Neural cell (in vitro differentiated cells): ENCODE data around the gene SUCO. TPM values are rescaled to one million over a fixed set of nuclear protein-coding genes. Genes with fewer than 3 reads are reported as not detected.

ENCODE experiments used
- H2AFZ ChIP-seq: fragments of 200-600, 300-800 bp; sonication (generic), shearing (Covaris generic); 2 replicates; pipeline ENCODE4 v1.6.0; 2014; ENCODE audit warnings: low read depth, mild to moderate bottlenecking, antibody characterized with exemption, low read length, moderate library complexity
- H3F3A ChIP-seq: fragments of 200-600 bp; shearing (Covaris generic); 2 replicates; pipeline ENCODE4 v1.6.1; 2016; ENCODE audit warnings: mild to moderate bottlenecking, moderate library complexity, mixed read lengths, antibody characterized with exemption, low read length; ENCODE audit not compliant: insufficient read depth, poor library complexity, severe bottlenecking
- H3K27ac ChIP-seq: fragments of 200-600, 300-800 bp; sonication (generic), shearing (Covaris generic); 2 replicates; pipeline ENCODE4 v1.5.1; 2014; ENCODE audit warnings: mild to moderate bottlenecking, low read length, moderate library complexity
- H3K27me3 ChIP-seq: fragments of 300-800, 200-600 bp; sonication (generic), shearing (Covaris generic); 2 replicates; pipeline ENCODE4 v1.6.0; 2014; ENCODE audit warnings: mild to moderate bottlenecking, low read depth, low read length, moderate library complexity; ENCODE audit not compliant: insufficient read depth
- H3K36me3 ChIP-seq: fragments of 300-800, 200-600 bp; sonication (generic), shearing (Covaris generic); 2 replicates; pipeline ENCODE4 v1.5.1; 2014; ENCODE audit warnings: mild to moderate bottlenecking, antibody characterized with exemption, low read length, moderate library complexity; ENCODE audit not compliant: insufficient read depth
- H3K4me2 ChIP-seq: fragments of 300-800, 200-600 bp; sonication (generic), shearing (Covaris generic); 2 replicates; pipeline ENCODE4 v1.6.0; 2014; ENCODE audit warnings: mild to moderate bottlenecking, low read length
- H3K4me3 ChIP-seq: fragments of 300-800, 200-600 bp; sonication (generic), shearing (Covaris generic); 2 replicates; pipeline ENCODE4 v1.5.1; 2014; ENCODE audit warnings: mild to moderate bottlenecking, low read length, moderate library complexity
- H3K79me2 ChIP-seq: fragments of 200-600 bp; shearing (Covaris generic); replicated peaks from 2 replicates; pipeline ENCODE4 v1.6.0; 2014; ENCODE audit warnings: mild to moderate bottlenecking, low read length, moderate library complexity; ENCODE audit not compliant: insufficient read depth
- H3K9ac ChIP-seq: fragments of 300-800, 200-600 bp; sonication (generic), shearing (Covaris generic); 2 replicates; pipeline ENCODE4 v1.6.1; 2016; ENCODE audit warnings: mild to moderate bottlenecking, low read length, mixed read lengths
- H3K9me2 ChIP-seq: fragments of 200-600 bp; shearing (Covaris generic); 2 replicates; pipeline ENCODE4 v1.6.1; 2016; ENCODE audit warnings: mild to moderate bottlenecking, low read length, mixed read lengths; ENCODE audit not compliant: insufficient read depth
- H3K9me3 ChIP-seq: fragments of 200-600, 300-800 bp; sonication (generic), shearing (Covaris generic); 2 replicates; pipeline ENCODE4 v1.6.1; 2016; ENCODE audit warnings: mild to moderate bottlenecking, mixed run types, low read length, moderate library complexity, mixed read lengths
- H4K20me1 ChIP-seq: fragments of 200-600 bp; shearing (Covaris generic); 2 replicates; pipeline ENCODE4 v1.6.1; 2016; ENCODE audit warnings: mild to moderate bottlenecking, mixed run types; ENCODE audit not compliant: insufficient read depth
- CTCF ChIP-seq: fragments of 450-650 bp; IDR thresholded peaks from 2 replicates; pipeline ENCODE4 v1.5.1; 2014; ENCODE audit warnings: antibody characterized with exemption, mild to moderate bottlenecking, moderate library complexity; ENCODE audit not compliant: poor library complexity, severe bottlenecking
- EP300 ChIP-seq: fragments of 450-650 bp; conservative IDR thresholded peaks from 2 replicates; pipeline ENCODE4 v1.6.1; 2014; ENCODE audit warnings: antibody characterized with exemption, mild to moderate bottlenecking, moderate library complexity; ENCODE audit not compliant: poor library complexity, severe bottlenecking
- EZH2 ChIP-seq: fragments of 200-600, 300-800 bp; shearing (Covaris generic), sonication (generic); IDR thresholded peaks from 2 replicates; pipeline ENCODE4 v1.6.1; 2014; ENCODE audit warnings: antibody characterized with exemption, low read length, borderline replicate concordance, mild to moderate bottlenecking; ENCODE audit not compliant: insufficient read depth, poor library complexity, severe bottlenecking
- MXI1 ChIP-seq: fragments of 450-650 bp; conservative IDR thresholded peaks from 2 replicates; pipeline ENCODE4 v1.6.1; 2014; ENCODE audit warnings: antibody characterized with exemption, mild to moderate bottlenecking; ENCODE audit not compliant: poor library complexity, severe bottlenecking
- POLR2AphosphoS5 ChIP-seq: IDR thresholded peaks from 2 replicates; pipeline ENCODE4 v1.6.1; 2012
- RAD21 ChIP-seq: fragments of 450-650 bp; conservative IDR thresholded peaks from 2 replicates; pipeline ENCODE4 v1.6.1; 2014; ENCODE audit warnings: antibody characterized with exemption, mild to moderate bottlenecking, moderate library complexity
- REST ChIP-seq: IDR thresholded peaks from 2 replicates; pipeline ENCODE4 v1.6.1; 2012; ENCODE audit warnings: borderline replicate concordance
- SMC3 ChIP-seq: fragments of 450-650 bp; conservative IDR thresholded peaks from 2 replicates; pipeline ENCODE4 v1.6.1; 2014; ENCODE audit warnings: antibody characterized with exemption, mild to moderate bottlenecking, moderate library complexity; ENCODE audit not compliant: poor library complexity
- TAF1 ChIP-seq: IDR thresholded peaks from 2 replicates; pipeline ENCODE4 v1.6.1; 2012; ENCODE audit warnings: low read depth
- polyA plus RNA-seq: library from polyadenylated mRNA; depleted of rRNA; stranded (reverse); fragments of >200 nt; gene quantifications from 2 replicates; pipeline ENCODE4 v1.2.3, GENCODE V29; 2014

SUCO gene
- polyA plus RNA-seq, 1 donor from 2014 or later: 43.4 TPM

- H3K9me2 ChIP-seq: no peaks in the 10 kb centered on the region
- H2AFZ ChIP-seq: no peak overlapping the region
- no peak overlapping the region for H3K9ac ChIP-seq
- no peaks in the 10 kb centered on the region for H3K27me3 ChIP-seq
- no peak overlapping the region for H3K27ac ChIP-seq
- H3K9me3 ChIP-seq: no peaks in the 10 kb centered on the region
- H3K79me2 ChIP-seq: no peaks in the 10 kb centered on the region
- no peaks in the 10 kb centered on the region for H4K20me1 ChIP-seq
- no peak for TF ChIP-seq CTCF
- TF ChIP-seq POLR2AphosphoS5: no peak
- TF ChIP-seq RAD21: no peak
- no peak for TF ChIP-seq TAF1
- TF ChIP-seq SMC3: no peak
- TF ChIP-seq MXI1: no peak
- TF ChIP-seq EP300: no peak
- TF ChIP-seq EZH2: no peak
- no peak for TF ChIP-seq REST
- no peak overlapping the region for H3K4me3 ChIP-seq
- H3K4me2 ChIP-seq: no peak overlapping the region
- H3K36me3 ChIP-seq: no peaks in the 10 kb centered on the region
- no peaks in the 10 kb centered on the region for H3F3A ChIP-seq
Observed at GRCh38 chr1:172638249-172638648, 105.3 kb downstream of the SUCO start.

GRCh38 chr1:172638885-172639831, 106.2 kb downstream of the SUCO start:
- Histone ChIP-seq H3K9me2 (no peaks in the 10 kb centered on the region), H3K79me2 (no peaks in the 10 kb centered on the region), H2AFZ (no peak overlapping the region), H3K36me3 (no peaks in the 10 kb centered on the region), H3K27ac (no peak overlapping the region), H3K4me3 (no peak overlapping the region), H3K4me2 (no peak overlapping the region), H4K20me1 (no peaks in the 10 kb centered on the region), H3K9me3 (no peaks in the 10 kb centered on the region), H3F3A (no peaks in the 10 kb centered on the region), H3K27me3 (no peaks in the 10 kb centered on the region), H3K9ac (no peak overlapping the region)
- no peak for TF ChIP-seq REST
- no peak for TF ChIP-seq RAD21
- no peak for TF ChIP-seq EP300
- TF ChIP-seq TAF1: no peak
- TF ChIP-seq EZH2: no peak
- TF ChIP-seq CTCF: no peak
- TF ChIP-seq MXI1: no peak
- TF ChIP-seq SMC3: no peak
- no peak for TF ChIP-seq POLR2AphosphoS5
